A673 (cell line): ENCODE results near the gene TXN2.

Experiments
- CTCF ChIP-seq: fragments of 300-800, 200-600 bp; sonication (generic); conservative IDR thresholded peaks from 2 replicates; pipeline ENCODE4 v1.5.1; 2017; ENCODE audit warnings: low read depth, mild to moderate bottlenecking, antibody characterized with exemption, low read length, moderate library complexity, mixed read lengths
- EZH2 ChIP-seq: fragments of 200-600 bp; sonication (generic); IDR thresholded peaks from 2 replicates; pipeline ENCODE4 v1.6.1; 2017; ENCODE audit warnings: borderline replicate concordance, low read depth, mild to moderate bottlenecking, mixed read lengths, antibody characterized with exemption, low read length; ENCODE audit not compliant: poor library complexity, severe bottlenecking

- TF ChIP-seq EZH2, result no peak
- TF ChIP-seq CTCF, result no peak
These were observed 38.8 kb downstream of the TXN2 start for GRCh38 chr22:36442506-36443197.
